Lower leg skin (tissue), 4 donors: Measurements from ENCODE around the gene CACNB4. TPM values are rescaled to one million over a fixed set of nuclear protein-coding genes. Genes with fewer than 3 reads are reported as not detected.

Experiments used
- DNase-seq, 2 donors: peaks; one replicate each; pipeline ENCODE4 v3.0.0-alpha.2; 2019; ENCODE audit warnings: low spot score in 2 of 2
- H3K4me3 ChIP-seq: fragments of 200-600 bp; sonication (generic); 2 replicates; pipeline ENCODE4 v1.5.1; 2017; ENCODE audit warnings: mild to moderate bottlenecking, low read depth; ENCODE audit not compliant: poor library complexity, severe bottlenecking
- POLR2A ChIP-seq, 2 donors: fragments of 450-650 bp; IDR thresholded peaks; one replicate each; pipeline ENCODE4 v1.6.1; 2016 to 2017; ENCODE audit warnings: antibody characterized with exemption in 2 of 2, mild to moderate bottlenecking in 1 of 2, moderate library complexity in 1 of 2
- WGBS, 2 donors: methylation state at CpG; one replicate each; pipeline ENCODE4 v1.1.5; 2018; 5-methylcytosine and 5-hydroxymethylcytosine counted together
- intact Hi-C: fragments of 100-400 bp; cut with DNase I; formaldehyde crosslinking; loops from one replicate; pipeline ENCODE4 v1.15.0; 2023; ENCODE audit warnings: low total_unique reads
- total RNA-seq, 4 donors: library from RNA; depleted of rRNA; stranded (reverse); fragments of >200 nt; gene quantifications; one replicate each; pipeline ENCODE4 v1.1.0, GENCODE V29; 2016
- TF ChIP-seq, protein P1 (sequence below), 3 donors: fragments of 450-650 bp; IDR thresholded peaks; one replicate each; pipeline ENCODE4 v1.5.1; 2016; ENCODE audit warnings: antibody characterized with exemption in 3 of 3, mild to moderate bottlenecking in 3 of 3, moderate library complexity in 2 of 3

CACNB4 gene
- total RNA-seq, 4 donors from 2014 or later = 2.4 to 6.3 (median 3.5) TPM

- TF ChIP-seq POLR2A (IDR thresholded peaks at IDR 0.05) = no peak
- TF ChIP-seq, protein P1, sequence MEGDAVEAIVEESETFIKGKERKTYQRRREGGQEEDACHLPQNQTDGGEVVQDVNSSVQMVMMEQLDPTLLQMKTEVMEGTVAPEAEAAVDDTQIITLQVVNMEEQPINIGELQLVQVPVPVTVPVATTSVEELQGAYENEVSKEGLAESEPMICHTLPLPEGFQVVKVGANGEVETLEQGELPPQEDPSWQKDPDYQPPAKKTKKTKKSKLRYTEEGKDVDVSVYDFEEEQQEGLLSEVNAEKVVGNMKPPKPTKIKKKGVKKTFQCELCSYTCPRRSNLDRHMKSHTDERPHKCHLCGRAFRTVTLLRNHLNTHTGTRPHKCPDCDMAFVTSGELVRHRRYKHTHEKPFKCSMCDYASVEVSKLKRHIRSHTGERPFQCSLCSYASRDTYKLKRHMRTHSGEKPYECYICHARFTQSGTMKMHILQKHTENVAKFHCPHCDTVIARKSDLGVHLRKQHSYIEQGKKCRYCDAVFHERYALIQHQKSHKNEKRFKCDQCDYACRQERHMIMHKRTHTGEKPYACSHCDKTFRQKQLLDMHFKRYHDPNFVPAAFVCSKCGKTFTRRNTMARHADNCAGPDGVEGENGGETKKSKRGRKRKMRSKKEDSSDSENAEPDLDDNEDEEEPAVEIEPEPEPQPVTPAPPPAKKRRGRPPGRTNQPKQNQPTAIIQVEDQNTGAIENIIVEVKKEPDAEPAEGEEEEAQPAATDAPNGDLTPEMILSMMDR (IDR thresholded peaks at IDR 0.05) = no peak
- 94 to 96% methylated on average over 5 of the region's 5 CpGs for WGBS, 2 donors
- intact Hi-C loops = no loop called here
- H3K4me3 ChIP-seq = no peak overlapping the region
- DNase-seq = no peak
Observed at GRCh38 chr2:151862700-151863099, 236.1 kb downstream of the CACNB4 start.

- intact Hi-C loops = no loop called here
- WGBS, 2 donors = 74 to 75% methylated on average over 4 of the region's 4 CpGs
- no peak for DNase-seq
- no peak overlapping the region for H3K4me3 ChIP-seq
- TF ChIP-seq, protein P1 (IDR thresholded peaks at IDR 0.05) = no peak
- no peak for TF ChIP-seq POLR2A (IDR thresholded peaks at IDR 0.05)
Observed at GRCh38 chr2:151861174-151861573, 237.7 kb downstream of the CACNB4 start.

DNA sequence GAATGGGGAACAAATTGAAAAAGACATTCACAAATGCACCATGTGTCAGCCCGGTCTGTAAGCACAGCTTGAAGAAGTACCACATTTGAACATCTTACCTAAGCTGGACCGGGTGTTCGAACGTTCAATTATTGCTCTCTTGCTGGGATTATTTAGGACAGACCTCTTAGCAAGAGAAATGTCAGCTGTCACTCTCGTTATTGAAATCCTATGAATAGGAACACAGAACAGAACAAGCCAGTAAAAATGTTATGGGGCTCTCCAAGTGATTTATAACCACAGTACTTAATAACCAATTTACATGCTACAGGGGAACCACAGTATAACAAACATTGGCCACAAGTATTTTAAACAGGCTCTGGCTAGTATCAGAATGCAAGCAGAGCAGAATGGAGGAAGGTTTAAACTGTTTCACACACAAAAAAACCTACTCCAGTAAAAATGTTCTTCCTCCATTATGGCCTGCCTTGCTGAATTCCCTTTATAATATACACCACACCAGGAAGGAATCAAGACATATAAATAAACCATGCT lies 238.2 kb downstream of the CACNB4 start:
- TF ChIP-seq POLR2A (IDR thresholded peaks at IDR 0.05) = no peak
- TF ChIP-seq, protein P1 (IDR thresholded peaks at IDR 0.05) = no peak
- H3K4me3 ChIP-seq = no peak overlapping the region
- DNase-seq = no peak
- WGBS, 2 donors = 69 to 74% methylated on average over 5 of the region's 5 CpGs
- intact Hi-C loops = no loop called here

GRCh38 chr2:151860210-151860609 lies 238.6 kb downstream of the CACNB4 start:
- intact Hi-C loops = no loop called here
- H3K4me3 ChIP-seq = no peak overlapping the region
- no peak for TF ChIP-seq POLR2A (IDR thresholded peaks at IDR 0.05)
- TF ChIP-seq, protein P1 (IDR thresholded peaks at IDR 0.05) = no peak
- WGBS, 2 donors = 78 to 80% methylated on average over 4 of the region's 4 CpGs
- no peak for DNase-seq

DNA sequence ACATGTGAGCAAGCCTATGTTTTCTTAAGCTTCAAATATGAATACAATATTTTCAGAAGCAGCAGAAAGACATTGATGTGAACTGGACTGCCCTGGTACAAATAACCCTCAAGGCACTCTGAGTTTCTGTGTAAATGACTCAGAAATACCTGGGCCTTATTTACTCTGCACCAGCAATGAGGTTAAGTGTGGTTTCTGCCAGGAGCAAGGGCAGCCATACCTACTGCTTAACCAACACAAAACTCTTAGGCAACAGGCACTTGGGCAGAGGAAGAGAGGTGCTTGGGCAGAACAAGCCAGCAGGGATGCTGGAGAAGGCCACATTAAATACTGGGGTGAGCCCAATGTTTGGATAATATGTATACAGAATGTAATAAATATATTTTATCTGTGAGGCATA lies 241.2 kb downstream of the CACNB4 start:
- no peak for TF ChIP-seq POLR2A (IDR thresholded peaks at IDR 0.05)
- TF ChIP-seq, protein P1 (IDR thresholded peaks at IDR 0.05) = no peak
- H3K4me3 ChIP-seq = no peak overlapping the region
- DNase-seq = no peak
- intact Hi-C loops = no loop called here

- intact Hi-C loops = no loop called here
- WGBS, 2 donors = 84 to 87% methylated on average over 3 of the region's 3 CpGs
- DNase-seq = no peak
- no peak for TF ChIP-seq POLR2A (IDR thresholded peaks at IDR 0.05)
- TF ChIP-seq, protein P1 (IDR thresholded peaks at IDR 0.05) = no peak
- H3K4me3 ChIP-seq = no peak overlapping the region
Observed at GRCh38 chr2:151855111-151855510, 243.7 kb downstream of the CACNB4 start.
